Natural killer cell (primary cell): ENCODE data around the gene RIMBP2. TPM values are rescaled to one million over a fixed set of nuclear protein-coding genes. Genes with fewer than 3 reads are reported as not detected.

ENCODE experiments used
- ATAC-seq, 3 donors: fragments of 150-1000 bp in 2 of 3; fragments of 200-7000 bp in 1 of 3; cut with Tn5 transposase; 1 replicate in 1 of 3; 2 replicates in 2 of 3; pipeline ENCODE4 v1.10.0; 2021; ENCODE audit warnings: mild to moderate bottlenecking in 2 of 3, moderate library complexity in 2 of 3
- DNase-seq, 2 donors: peaks; one replicate each; pipeline versions ENCODE4 v3.0.0 to v3.0.0-alpha.2; 2013 to 2021; ENCODE audit warnings: mixed read lengths in 1 of 2
- H3K27ac ChIP-seq: one replicate; pipeline ENCODE4 v1.5.1; 2013; ENCODE audit warnings: mild to moderate bottlenecking, low read length
- H3K27me3 ChIP-seq: one replicate; pipeline ENCODE4 v1.6.1; 2013; ENCODE audit warnings: low read length; ENCODE audit not compliant: control insufficient read depth, insufficient read depth
- H3K36me3 ChIP-seq: one replicate; pipeline ENCODE4 v1.6.1; 2013; ENCODE audit warnings: low read length; ENCODE audit not compliant: control insufficient read depth, insufficient read depth
- H3K4me1 ChIP-seq: one replicate; pipeline ENCODE4 v1.6.1; 2013; ENCODE audit warnings: low read length; ENCODE audit not compliant: control insufficient read depth, insufficient read depth
- H3K4me3 ChIP-seq: one replicate; pipeline ENCODE4 v1.5.1; 2013; ENCODE audit warnings: low read length
- H3K9me3 ChIP-seq: one replicate; pipeline ENCODE4 v1.6.1; 2013; ENCODE audit warnings: low read length; ENCODE audit not compliant: control insufficient read depth, insufficient read depth
- H3K27ac Mint-ChIP-seq, 2 donors: one replicate each; pipeline ENCODE4 v1.8.0; 2022; ENCODE audit warnings: mild to moderate bottlenecking in 2 of 2, mixed read lengths in 2 of 2, moderate library complexity in 1 of 2
- H3K27me3 Mint-ChIP-seq, 2 donors: one replicate each; pipeline ENCODE4 v1.8.0; 2022; ENCODE audit warnings: low read depth in 2 of 2, mixed read lengths in 2 of 2
- H3K36me3 Mint-ChIP-seq: one replicate; pipeline ENCODE4 v1.8.0; 2022; ENCODE audit warnings: mixed read lengths
- H3K4me1 Mint-ChIP-seq, 2 donors: one replicate each; pipeline ENCODE4 v1.8.0; 2022; ENCODE audit warnings: mixed read lengths in 2 of 2
- H3K4me3 Mint-ChIP-seq: one replicate; pipeline ENCODE4 v1.8.0; 2022; ENCODE audit warnings: mild to moderate bottlenecking, moderate library complexity, mixed read lengths
- H3K9me3 Mint-ChIP-seq, 2 donors: one replicate each; pipeline ENCODE4 v1.8.0; 2022; ENCODE audit warnings: mixed read lengths in 2 of 2
- WGBS: methylation state at CpG from one replicate; pipeline ENCODE4 v1.1.7; 2013; ENCODE audit warnings: missing lambda C conversion rate; ENCODE audit not compliant: insufficient coverage; 5-methylcytosine and 5-hydroxymethylcytosine counted together
- intact Hi-C: fragments of 100-400 bp; cut with micrococcal nuclease; formaldehyde crosslinking; loops from one replicate; pipeline ENCODE4 v1.14.2; 2022
- total RNA-seq, 4 donors: library from RNA; stranded (reverse); fragments of 120-200 nt in 1 of 4; gene quantifications; one replicate each; pipeline versions ENCODE4 v1.2.3 to v1.2.4, GENCODE V29; 2013 to 2022
- TF ChIP-seq, protein P1 (sequence below): fragments of 200-600 bp; IDR thresholded peaks from one replicate; pipeline ENCODE4 v1.8.0; 2022; ENCODE audit warnings: antibody characterized with exemption

Gene RIMBP2
- total RNA-seq, 3 donors from 2014 or later (not counting 1 experiment from before 2014, with no cell fraction given) = not detected

- no peak overlapping the region for H3K27ac Mint-ChIP-seq
- DNase-seq = no peak
Observed at GRCh38 chr12:130644146-130644545, 72.0 kb downstream of the RIMBP2 start.

DNA sequence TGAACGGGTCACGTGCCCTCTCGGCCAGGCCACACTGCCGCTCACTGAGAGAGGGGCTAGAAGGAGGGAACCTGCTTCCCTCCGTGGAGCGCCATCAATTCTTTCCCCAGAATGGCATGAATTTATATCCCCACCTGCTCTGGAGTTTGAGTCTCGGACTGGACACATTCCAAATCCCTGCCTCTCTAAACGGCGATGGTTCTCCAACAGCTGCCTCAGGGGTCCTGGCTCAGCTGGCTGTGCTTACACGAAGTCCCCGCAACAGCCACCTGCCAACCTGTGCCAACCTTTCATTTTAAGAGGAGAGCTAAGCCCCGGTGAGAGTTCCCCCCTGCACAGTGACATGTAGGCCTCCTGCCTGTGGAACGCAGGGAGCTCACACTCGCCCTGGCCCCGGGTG, 73.2 kb downstream of the RIMBP2 start:
- H3K4me1 Mint-ChIP-seq = no peaks in the 10 kb centered on the region
- no peak overlapping the region for H3K4me3 ChIP-seq
- intact Hi-C loops = no loop called here
- no peaks in the 10 kb centered on the region for H3K4me1 ChIP-seq
- no peaks in the 10 kb centered on the region for H3K36me3 Mint-ChIP-seq
- H3K27ac Mint-ChIP-seq = no peak overlapping the region
- H3K27ac ChIP-seq = no peak overlapping the region
- no peak overlapping the region for H3K4me3 Mint-ChIP-seq
- no peaks in the 10 kb centered on the region for H3K9me3 ChIP-seq
- no peak for DNase-seq
- TF ChIP-seq, protein P1, sequence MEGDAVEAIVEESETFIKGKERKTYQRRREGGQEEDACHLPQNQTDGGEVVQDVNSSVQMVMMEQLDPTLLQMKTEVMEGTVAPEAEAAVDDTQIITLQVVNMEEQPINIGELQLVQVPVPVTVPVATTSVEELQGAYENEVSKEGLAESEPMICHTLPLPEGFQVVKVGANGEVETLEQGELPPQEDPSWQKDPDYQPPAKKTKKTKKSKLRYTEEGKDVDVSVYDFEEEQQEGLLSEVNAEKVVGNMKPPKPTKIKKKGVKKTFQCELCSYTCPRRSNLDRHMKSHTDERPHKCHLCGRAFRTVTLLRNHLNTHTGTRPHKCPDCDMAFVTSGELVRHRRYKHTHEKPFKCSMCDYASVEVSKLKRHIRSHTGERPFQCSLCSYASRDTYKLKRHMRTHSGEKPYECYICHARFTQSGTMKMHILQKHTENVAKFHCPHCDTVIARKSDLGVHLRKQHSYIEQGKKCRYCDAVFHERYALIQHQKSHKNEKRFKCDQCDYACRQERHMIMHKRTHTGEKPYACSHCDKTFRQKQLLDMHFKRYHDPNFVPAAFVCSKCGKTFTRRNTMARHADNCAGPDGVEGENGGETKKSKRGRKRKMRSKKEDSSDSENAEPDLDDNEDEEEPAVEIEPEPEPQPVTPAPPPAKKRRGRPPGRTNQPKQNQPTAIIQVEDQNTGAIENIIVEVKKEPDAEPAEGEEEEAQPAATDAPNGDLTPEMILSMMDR = no peak
- no peaks in the 10 kb centered on the region for H3K27me3 ChIP-seq
- H3K9me3 Mint-ChIP-seq = no peaks in the 10 kb centered on the region
- ATAC-seq = no peak
- H3K27me3 Mint-ChIP-seq = no peaks in the 10 kb centered on the region
- H3K36me3 ChIP-seq = no peaks in the 10 kb centered on the region
- 95% methylated on average over 15 of the region's 15 CpGs for WGBS

More at GRCh38 chr12:130644146-130644545, 72.0 kb downstream of the RIMBP2 start:
- H3K27ac ChIP-seq = no peak overlapping the region
- ATAC-seq = no peak
- WGBS = 74% methylated on average over 12 of the region's 12 CpGs
- intact Hi-C loops = no loop called here
- Mint-ChIP-seq H3K9me3 (no peaks in the 10 kb centered on the region), H3K4me3 (no peak overlapping the region), H3K27me3 (no peaks in the 10 kb centered on the region), H3K36me3 (no peaks in the 10 kb centered on the region), H3K4me1 (no peaks in the 10 kb centered on the region)
- TF ChIP-seq, protein P1 = no peak
- H3K9me3 ChIP-seq = no peaks in the 10 kb centered on the region
- H3K4me3 ChIP-seq = no peak overlapping the region
- no peaks in the 10 kb centered on the region for H3K27me3 ChIP-seq
- no peaks in the 10 kb centered on the region for H3K4me1 ChIP-seq
- H3K36me3 ChIP-seq = no peaks in the 10 kb centered on the region

DNA sequence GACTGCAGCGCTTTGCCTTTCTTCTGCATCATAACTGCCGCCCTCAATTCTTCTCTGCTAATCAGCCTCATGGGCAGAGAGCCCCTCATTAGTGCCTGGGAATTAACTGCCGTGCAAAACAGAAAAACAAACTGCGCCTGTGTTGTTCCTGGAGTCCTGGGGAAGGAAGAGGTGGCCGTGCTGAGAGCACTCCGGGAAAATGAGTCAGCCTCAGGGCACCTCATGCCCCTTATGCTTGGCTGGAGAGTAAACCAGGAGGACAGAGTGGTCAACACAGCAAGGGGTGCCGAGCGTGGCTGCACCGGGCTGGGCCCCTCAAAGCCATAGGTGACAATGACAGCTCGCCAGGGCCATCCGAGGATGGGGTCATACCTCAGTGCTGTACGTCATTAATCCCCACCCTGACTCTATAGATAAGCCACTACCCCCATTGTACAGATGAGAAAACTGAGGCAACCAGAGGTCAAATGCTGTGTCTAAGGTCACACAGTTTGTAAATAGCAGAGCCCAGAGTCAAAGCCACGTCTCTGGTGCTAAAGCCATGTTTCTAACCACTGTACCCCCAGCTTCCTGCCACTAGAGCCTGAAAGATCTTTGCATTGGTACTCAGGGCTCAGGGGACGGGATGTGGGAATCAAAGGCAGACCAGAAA, 74.4 kb downstream of the RIMBP2 start:
- DNase-seq (no peak), ATAC-seq (no peak)
- TF ChIP-seq, protein P1 = no peak
- Histone ChIP-seq H3K4me3 (no peak overlapping the region), H3K4me1 (no peaks in the 10 kb centered on the region), H3K9me3 (no peaks in the 10 kb centered on the region), H3K36me3 (no peaks in the 10 kb centered on the region), H3K27ac (no peak overlapping the region), H3K27me3 (no peaks in the 10 kb centered on the region)
- Mint-ChIP-seq H3K27ac (no peak overlapping the region), H3K36me3 (no peaks in the 10 kb centered on the region), H3K27me3 (no peaks in the 10 kb centered on the region), H3K4me1 (no peaks in the 10 kb centered on the region), H3K9me3 (no peaks in the 10 kb centered on the region), H3K4me3 (no peak overlapping the region)
- WGBS = 89% methylated on average over 14 of the region's 14 CpGs
- intact Hi-C loops = no loop called here

DNA sequence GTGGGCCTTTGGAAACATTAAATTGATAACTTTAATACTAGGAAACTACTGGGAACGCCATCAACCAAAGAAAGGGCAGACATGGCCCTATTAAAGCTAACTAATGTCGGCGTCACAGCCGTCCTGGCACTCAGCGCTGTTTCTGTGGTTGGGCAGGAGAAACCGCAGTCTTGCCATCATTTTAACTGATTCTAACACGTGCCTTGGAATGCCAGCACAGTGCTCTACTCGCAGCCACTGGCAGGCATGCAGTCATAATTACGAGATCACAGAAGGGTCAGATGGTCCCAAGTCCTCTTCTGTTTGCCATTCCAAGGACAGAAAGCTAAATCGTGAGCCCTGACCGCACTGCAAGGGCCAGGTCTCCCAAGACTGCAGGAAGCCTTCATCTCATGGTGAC, 75.2 kb downstream of the RIMBP2 start:
- peaks cover 3 to 5% of the 10 kb centered on the region in 2 donors for H3K27me3 Mint-ChIP-seq
- no peaks in the 10 kb centered on the region for H3K36me3 Mint-ChIP-seq
- H3K4me3 Mint-ChIP-seq = no peak overlapping the region
- Histone ChIP-seq H3K36me3 (no peaks in the 10 kb centered on the region), H3K4me3 (no peak overlapping the region), H3K9me3 (no peaks in the 10 kb centered on the region), H3K27ac (no peak overlapping the region), H3K4me1 (no peaks in the 10 kb centered on the region), H3K27me3 (no peaks in the 10 kb centered on the region)
- DNase-seq (no peak), ATAC-seq (no peak)
- no peaks in the 10 kb centered on the region for H3K9me3 Mint-ChIP-seq
- TF ChIP-seq, protein P1 = no peak
- intact Hi-C loops = no loop called here
- no peak overlapping the region for H3K27ac Mint-ChIP-seq
- no peaks in the 10 kb centered on the region for H3K4me1 Mint-ChIP-seq
- WGBS = 86% methylated on average over 11 of the region's 11 CpGs
